Measurements from ENCODE around the gene RTL1.
A peak's percentile ranks its signal among the peaks of the same experiment; 100 is the strongest.

The RTL1 gene

DNA sequence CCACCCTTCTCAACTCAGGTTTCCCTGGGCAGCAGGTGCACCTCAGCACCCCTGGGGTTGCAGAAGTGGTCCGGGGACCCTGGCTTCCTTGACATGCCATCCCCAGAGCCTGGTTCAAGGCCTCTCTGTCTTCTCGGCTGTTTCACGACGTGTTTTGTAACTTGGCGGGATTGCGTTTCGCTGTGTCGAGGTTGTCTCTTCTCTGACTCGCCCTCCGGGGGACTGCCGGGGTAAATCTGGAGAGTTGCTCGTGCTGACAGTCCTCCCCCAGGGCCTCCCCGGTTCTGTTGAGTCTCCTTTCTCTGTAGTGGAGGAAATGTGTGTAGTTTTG lies 52.0 kb downstream of the RTL1 start:
- DNase-seq, result no peak

GRCh38 chr14:100850841-100851585 lies 52.5 kb downstream of the RTL1 start:
- DNase-seq, result peak in 12 of 51 donors; percentile 2 to 48 (median 22)

- no peak for DNase-seq
Measured at GRCh38 chr14:100849115-100849781, 54.3 kb downstream of the RTL1 start.

DNA sequence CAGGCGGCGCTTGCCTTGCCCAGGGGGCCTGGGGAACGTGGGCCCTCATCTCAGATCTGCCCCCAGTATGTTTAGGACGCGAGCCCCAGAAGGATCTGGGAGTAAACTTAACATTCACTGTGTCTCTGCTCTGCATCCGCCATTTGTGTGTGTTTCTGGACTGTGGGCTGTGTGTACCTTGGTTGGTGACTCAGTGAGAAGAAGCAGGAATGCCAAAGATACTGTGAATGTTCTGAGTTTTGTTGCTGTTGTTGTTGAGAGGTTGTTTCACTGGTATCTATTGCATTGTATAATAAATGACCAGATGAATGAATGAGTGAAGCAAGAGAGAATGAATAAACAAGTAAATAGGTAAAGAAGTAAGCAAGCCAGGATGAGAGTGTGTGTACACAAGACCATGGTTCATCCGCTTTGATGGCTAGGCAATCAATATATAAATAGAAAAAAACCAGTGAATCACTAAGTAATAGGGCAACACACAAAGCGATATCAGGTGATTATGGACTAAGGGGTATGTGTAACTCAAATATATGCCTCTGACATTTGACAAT lies 57.1 kb downstream of the RTL1 start:
- no peak for DNase-seq

GRCh38 chr14:100845341-100845740 lies 58.2 kb downstream of the RTL1 start:
- DNase-seq, result no peak

- no peak for DNase-seq
Measured at GRCh38 chr14:100844846-100845245, 58.7 kb downstream of the RTL1 start.

DNA sequence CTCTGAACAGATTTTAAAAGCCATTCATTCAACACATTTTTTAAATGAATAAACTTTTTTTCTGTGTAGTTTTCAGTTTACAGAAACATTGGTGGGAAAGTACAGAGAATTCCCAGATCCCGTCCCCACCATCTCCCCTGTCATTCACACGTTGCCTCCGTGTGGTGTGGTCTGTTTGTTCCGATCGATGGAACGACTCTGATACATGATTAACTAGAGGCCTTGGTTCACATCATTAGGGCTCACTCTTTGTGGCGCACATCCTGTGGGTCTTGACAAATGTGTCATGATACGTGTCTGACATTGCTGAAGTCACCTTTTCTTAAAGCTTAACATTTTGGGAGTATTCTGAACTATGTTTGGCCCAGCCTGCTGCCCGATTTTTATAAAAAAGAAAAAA lies 59.1 kb downstream of the RTL1 start:
- no peak for DNase-seq

GRCh38 chr14:100844082-100844408 lies 59.5 kb downstream of the RTL1 start:
- no peak for DNase-seq

DNA sequence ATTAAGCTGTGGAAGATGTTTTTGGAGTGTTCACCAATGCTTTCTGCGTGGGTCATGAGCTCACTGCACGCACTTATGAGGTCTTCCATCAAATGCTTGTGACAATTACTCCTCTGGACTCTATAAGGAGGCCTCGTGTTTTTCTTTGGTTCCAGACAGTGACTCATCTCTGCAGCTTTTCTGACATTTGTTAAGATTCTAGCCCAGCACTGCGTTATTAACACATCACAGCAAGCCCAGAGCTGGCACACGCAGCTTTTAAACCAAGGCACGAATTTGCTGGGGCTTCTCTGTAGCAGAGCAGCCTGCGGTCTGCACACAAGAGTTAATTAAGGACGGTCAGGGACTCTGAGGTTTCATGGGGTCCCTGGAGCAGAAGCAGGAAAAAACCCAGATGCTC lies 60.7 kb downstream of the RTL1 start:
- DNase-seq, result peak in 4 of 51 donors; percentile 10 to 44 (median 26)

DNA sequence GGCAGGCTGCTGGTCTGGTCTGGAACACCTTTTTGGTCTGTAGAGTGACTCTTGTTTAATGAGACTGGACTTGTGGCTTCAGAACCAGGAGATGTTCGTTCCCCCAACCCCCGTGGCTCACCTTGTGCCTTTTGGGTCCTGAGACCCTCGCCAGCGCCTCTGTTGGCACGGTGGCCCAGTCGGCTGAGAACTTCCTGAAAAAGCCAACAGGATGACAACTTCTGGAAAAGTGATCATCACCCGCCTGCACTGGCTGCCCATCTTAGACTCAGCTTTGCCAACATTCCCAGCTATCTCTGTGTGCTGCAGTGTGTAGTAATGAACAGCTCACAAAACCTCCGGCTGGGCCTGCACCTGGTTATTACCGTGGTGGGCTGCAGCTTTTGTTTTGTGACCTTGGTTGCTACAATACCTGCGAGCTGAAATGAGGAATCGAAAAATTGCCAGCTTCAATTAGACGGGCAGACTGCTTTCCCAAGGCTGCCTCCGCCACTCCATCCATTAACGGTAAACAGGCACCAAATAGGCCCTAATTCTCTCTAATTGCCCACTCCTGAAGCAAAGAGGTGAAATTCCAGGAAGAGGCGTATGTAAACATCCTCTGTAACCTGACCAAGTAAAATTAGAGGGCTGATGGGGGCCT lies 61.6 kb downstream of the RTL1 start:
- DNase-seq, result no peak

DNA sequence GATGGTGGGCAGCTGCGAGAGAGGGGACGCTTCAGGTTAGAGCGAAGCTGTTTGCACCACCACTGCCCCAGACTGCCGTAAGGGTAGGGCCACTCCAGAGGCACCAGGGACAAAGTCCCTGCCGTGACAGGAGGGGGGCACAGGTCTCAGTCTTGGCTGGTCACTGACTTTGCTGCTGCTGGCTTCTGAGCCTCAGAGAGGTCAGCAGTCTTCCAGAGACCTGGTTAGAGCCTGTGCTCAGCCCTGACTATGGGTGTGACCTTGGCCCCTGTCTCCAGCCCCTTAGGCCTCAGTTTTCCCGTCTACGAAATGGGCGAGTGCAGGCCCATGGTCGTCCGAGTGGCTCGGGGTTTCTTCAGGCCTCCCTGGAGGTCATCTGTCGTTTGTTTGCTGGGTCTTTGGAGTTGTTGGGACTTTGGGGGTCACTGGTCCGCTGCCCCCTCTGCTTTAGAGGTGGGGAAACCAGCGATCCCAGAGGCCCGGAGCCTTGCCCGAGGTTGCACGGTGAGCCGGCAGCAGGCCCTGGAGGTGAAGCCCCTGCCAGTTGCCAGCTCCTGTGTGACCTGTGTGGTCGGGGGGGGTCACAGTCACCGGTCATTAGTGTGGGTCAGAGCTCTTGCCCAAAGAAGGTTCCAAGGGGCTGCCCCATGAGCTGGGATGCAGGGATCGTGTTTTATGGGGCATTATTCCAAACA lies 62.3 kb downstream of the RTL1 start:
- DNase-seq, result no peak

DNA sequence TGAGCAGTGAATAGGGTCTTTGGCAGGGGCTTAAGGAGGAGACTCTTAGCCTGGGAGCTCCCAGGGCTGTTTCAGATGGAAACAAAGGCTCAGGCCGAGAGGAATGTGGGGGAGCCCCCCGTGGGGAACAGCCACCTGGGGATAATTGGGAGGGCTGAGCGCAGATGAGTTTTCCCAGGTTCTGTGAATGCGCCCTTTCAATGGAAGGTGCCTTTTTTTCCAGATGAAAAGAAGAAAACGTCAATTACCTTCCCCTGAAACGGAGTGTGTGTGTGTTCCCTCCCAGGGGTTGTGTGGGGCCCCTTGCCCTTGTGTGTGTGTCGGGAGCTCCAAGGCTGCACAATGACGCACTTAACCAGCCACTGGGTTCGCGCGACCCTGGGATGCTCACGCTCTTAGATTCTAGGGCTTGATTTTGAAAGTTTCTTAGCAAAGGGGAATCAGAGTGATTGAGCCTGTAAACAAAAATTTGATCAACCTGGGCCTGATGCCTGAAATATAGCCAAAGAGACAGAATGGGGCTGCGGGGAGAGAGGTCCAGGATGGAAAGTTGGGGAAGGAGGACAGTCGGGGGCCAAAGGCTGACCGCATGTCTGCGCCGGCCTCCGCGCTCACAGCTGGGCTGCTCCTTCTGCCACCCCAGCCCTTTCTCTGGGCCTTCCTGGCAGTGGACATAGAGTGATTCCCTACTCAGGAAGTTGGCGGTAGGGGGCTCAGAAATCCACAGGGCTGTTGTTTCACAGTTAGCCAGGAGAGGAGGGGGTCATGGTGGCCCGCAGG lies 63.0 kb downstream of the RTL1 start:
- no peak for DNase-seq

- no peak for DNase-seq
Measured at GRCh38 chr14:100839681-100840111, 63.8 kb downstream of the RTL1 start.

GRCh38 chr14:100839315-100839585 lies 64.3 kb downstream of the RTL1 start:
- DNase-seq, result no peak

DNA sequence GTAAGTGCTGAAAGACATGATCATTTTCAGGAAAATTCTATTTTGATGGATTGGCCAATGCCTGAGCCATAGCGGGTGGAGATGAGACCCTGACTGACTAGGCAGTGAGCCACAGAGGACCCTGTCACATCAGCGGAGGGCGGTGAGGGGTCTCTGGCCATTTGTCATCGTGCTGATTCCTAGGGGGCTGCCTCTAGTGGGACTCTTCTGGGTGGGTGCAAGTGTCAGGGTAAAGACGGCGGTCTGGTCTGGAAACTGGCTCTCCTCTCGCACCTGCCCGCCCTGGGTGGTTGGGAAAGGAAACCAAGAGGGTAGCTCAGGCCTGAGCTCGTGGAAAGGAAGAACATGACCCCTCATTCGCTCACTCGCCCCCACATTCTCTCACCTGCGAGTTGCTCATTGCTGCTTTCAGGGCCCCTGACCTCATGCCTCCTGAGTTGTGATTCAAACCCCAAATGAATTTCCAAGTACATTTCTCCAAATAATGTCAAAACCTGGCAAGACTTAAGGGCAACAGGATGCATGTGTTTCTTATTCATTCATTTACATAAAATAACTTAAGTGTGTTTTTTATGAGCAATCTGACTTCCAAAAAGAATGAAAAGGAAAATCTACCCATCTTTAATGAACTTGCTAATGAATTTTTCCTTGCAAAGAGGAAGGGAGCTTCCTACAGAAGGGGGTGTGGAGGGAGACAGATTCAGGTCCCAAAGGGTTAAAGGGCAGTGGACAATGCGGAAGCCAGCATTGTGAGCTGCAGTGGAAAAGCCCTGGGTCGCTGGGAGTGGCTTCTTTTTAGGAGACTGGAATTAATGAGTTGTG lies 64.8 kb downstream of the RTL1 start:
- DNase-seq, result no peak

DNA sequence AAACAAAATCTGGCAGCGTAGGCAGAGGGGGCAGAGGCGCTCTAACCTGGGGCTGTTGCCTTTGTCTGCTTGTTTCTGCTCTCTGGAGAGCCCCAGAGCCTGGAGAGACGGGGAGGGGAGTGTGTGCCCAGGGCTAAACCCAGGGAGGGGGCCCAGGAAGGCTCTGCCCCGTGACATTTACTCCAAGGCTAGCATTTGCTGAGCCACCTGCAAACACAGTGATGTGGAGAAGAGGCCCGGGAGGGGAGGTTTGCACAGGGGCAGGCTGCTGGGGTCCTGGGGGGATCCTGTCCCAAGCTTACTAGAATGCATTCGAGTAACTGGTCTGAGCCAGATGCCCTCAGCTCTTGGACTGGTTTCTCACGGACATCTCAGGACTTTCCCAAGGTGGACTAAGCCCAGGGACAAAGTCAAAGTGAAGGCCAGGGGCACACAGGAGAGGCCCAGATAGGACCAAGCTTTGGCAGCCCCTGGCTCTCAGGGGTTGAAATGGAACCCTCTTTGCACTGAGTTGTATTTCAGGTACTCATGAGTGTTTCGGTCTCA lies 65.6 kb downstream of the RTL1 start:
- no peak for DNase-seq

GRCh38 chr14:100836941-100837804 lies 66.3 kb downstream of the RTL1 start:
- DNase-seq, result no peak

- DNase-seq, result no peak
Measured at GRCh38 chr14:100836311-100836805, 67.2 kb downstream of the RTL1 start.

Measured in hypothalamus (tissue), 51 donors.